ENCODE measurements around the gene ZNF48. TPM values are rescaled to one million over a fixed set of nuclear protein-coding genes. Genes with fewer than 3 reads are reported as not detected.

Gene ZNF48
- total RNA-seq, 1 donor from 2014 or later: 6.1 TPM

- peak; percentile 60 for DNase-seq (ENCODE audit: low spot score)
- intact Hi-C loops (cut with DNase I): loop anchor here (5.0 kb wide), 1 partner anchor 46 kb away; no protein-coding TSS in a partner anchor
Measured at GRCh38 chr16:30397776-30398660, 2.8 kb downstream of the ZNF48 start.

GRCh38 chr16:30398661-30399434, 3.6 kb downstream of the ZNF48 start:
- intact Hi-C loops (cut with DNase I): loop anchor here (5.0 kb wide), 1 partner anchor 47 kb away; no protein-coding TSS in a partner anchor
- DNase-seq (ENCODE audit: low spot score): peak; percentile 35

- intact Hi-C loops (cut with DNase I): loop anchor here (5.0 kb wide), 1 partner anchor 47 kb away; no protein-coding TSS in a partner anchor
- DNase-seq (ENCODE audit: low spot score): peak; percentile 31
Measured at GRCh38 chr16:30399435-30400186, 4.4 kb downstream of the ZNF48 start.

GRCh38 chr16:30401768-30402425, 6.7 kb downstream of the ZNF48 start:
- DNase-seq (ENCODE audit: low spot score): no peak
- intact Hi-C loops (cut with DNase I): no loop called here

- intact Hi-C loops (cut with DNase I): loop anchor here (2.0 kb wide), 1 partner anchor 28 kb away; no protein-coding TSS in a partner anchor
- DNase-seq (ENCODE audit: low spot score): no peak
Measured at GRCh38 chr16:30406795-30407101, 11.5 kb downstream of the ZNF48 start.

GRCh38 chr16:30407102-30407803, 12.0 kb downstream of the ZNF48 start, which contains the start of gene ZNF771:
TSS of gene ZNF771 (plus strand) at chr16:30407606. CDS start at chr16:30408054, 448 bp downstream.
- peak; percentile 97 for DNase-seq (ENCODE audit: low spot score)
- intact Hi-C loops (cut with DNase I): loop anchor here (2.0 kb wide), 1 partner anchor 28 kb away; no protein-coding TSS in a partner anchor

GRCh38 chr16:30407804-30408534, 12.7 kb downstream of the ZNF48 start:
- no peak for DNase-seq (ENCODE audit: low spot score)
- intact Hi-C loops (cut with DNase I): loop anchor here (2.0 kb wide), 1 partner anchor 29 kb away; no protein-coding TSS in a partner anchor

GRCh38 chr16:30409125-30410060, 14.2 kb downstream of the ZNF48 start:
- peak; percentile 95 for DNase-seq (ENCODE audit: low spot score)
- intact Hi-C loops (cut with DNase I): loop anchor here (10.0 kb wide), 1 partner anchor 315 kb away; the partner anchor contains the start of genes TBX6 and YPEL3

- DNase-seq (ENCODE audit: low spot score): no peak
- intact Hi-C loops (cut with DNase I): loop anchor here (10.0 kb wide), 1 partner anchor 318 kb away; the partner anchor contains the start of genes TBX6 and YPEL3
Measured at GRCh38 chr16:30413112-30413806, 18.0 kb downstream of the ZNF48 start.

GRCh38 chr16:30414159-30414558, 18.9 kb downstream of the ZNF48 start:
- intact Hi-C loops (cut with DNase I): loop anchor here (10.0 kb wide), 1 partner anchor 319 kb away; the partner anchor contains the start of genes TBX6 and YPEL3
- DNase-seq (ENCODE audit: low spot score): no peak

GRCh38 chr16:30416047-30416603, 20.9 kb downstream of the ZNF48 start:
- intact Hi-C loops (cut with DNase I): loop anchor here (10.0 kb wide), 1 partner anchor 321 kb away; the partner anchor contains the start of genes TBX6 and YPEL3
- no peak for DNase-seq (ENCODE audit: low spot score)

- intact Hi-C loops (cut with DNase I): loop anchor here (10.0 kb wide), 1 partner anchor 322 kb away; the partner anchor contains the start of genes TBX6 and YPEL3
- DNase-seq (ENCODE audit: low spot score): no peak
Measured at GRCh38 chr16:30416624-30417528, 21.7 kb downstream of the ZNF48 start.

- intact Hi-C loops (cut with DNase I): loop anchor here (10.0 kb wide), 1 partner anchor 323 kb away; the partner anchor contains the start of genes TBX6 and YPEL3
- DNase-seq (ENCODE audit: low spot score): peak; percentile 89
Measured at GRCh38 chr16:30417529-30418349, 22.5 kb downstream of the ZNF48 start.
